HUES64 (cell line): ENCODE results near the gene ANKRD34A.

ENCODE experiments used
- H3K27ac ChIP-seq: 2 replicates; pipeline ENCODE4 v1.7.0; 2013; ENCODE audit warnings: low read depth, low read length, inconsistent platforms
- H3K27me3 ChIP-seq: 2 replicates; pipeline ENCODE4 v1.6.1; 2013; ENCODE audit warnings: mild to moderate bottlenecking, low read length; ENCODE audit not compliant: insufficient read depth
- H3K36me3 ChIP-seq: 2 replicates; pipeline ENCODE4 v1.6.1; 2013; ENCODE audit warnings: mild to moderate bottlenecking, low read length; ENCODE audit not compliant: insufficient read depth
- H3K4me1 ChIP-seq: 2 replicates; pipeline ENCODE4 v1.6.1; 2013; ENCODE audit warnings: mild to moderate bottlenecking, low read length, moderate library complexity; ENCODE audit not compliant: insufficient read depth
- H3K4me3 ChIP-seq: 2 replicates; pipeline ENCODE4 v1.5.1; 2013; ENCODE audit warnings: mild to moderate bottlenecking, low read length, moderate library complexity
- H3K9ac ChIP-seq: 2 replicates; pipeline ENCODE4 v1.6.1; 2013; ENCODE audit warnings: mild to moderate bottlenecking, low read depth, low read length
- H3K9me3 ChIP-seq: 2 replicates; pipeline ENCODE4 v1.6.1; 2013; ENCODE audit warnings: low read depth, low read length; ENCODE audit not compliant: insufficient read depth
- WGBS: fragments of 150-250, 120-280 bp; methylation state at CpG from one replicate; pipeline ENCODE4 v1.1.7; 2013; ENCODE audit warnings: missing lambda C conversion rate; 5-methylcytosine and 5-hydroxymethylcytosine counted together

Gene ANKRD34A

DNA sequence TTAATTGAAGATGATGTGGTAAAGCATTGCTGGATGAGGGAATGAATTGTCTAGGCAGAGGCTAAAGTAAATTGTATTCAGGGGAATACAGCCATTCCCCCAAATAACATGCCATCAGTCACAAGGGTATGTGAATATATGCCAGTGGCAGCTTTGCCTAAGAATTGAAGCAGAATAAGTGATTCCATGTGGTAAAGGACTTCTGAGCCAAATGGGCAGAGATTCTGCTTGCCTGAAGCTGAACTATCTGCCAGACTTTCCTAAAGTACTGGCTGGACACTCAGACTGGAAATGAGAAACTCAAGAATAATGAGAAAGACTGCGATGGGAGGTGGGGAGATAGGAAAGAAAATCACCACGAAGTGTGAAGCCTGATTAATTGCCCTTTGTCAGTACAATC lies 8.9 kb downstream of the ANKRD34A start:
- WGBS, result 77% methylated on average over 2 of the region's 2 CpGs
- no peak overlapping the region for H3K4me3 ChIP-seq
- no peak overlapping the region for H3K27ac ChIP-seq
- peaks cover 10% of the 10 kb centered on the region; the same call in 1 of the 2 replicates for H3K4me1 ChIP-seq
- H3K9ac ChIP-seq, result no peak overlapping the region
- no peaks in the 10 kb centered on the region for H3K9me3 ChIP-seq
- H3K36me3 ChIP-seq, result no peaks in the 10 kb centered on the region
- peaks cover 64% of the 10 kb centered on the region for H3K27me3 ChIP-seq

- Histone ChIP-seq H3K4me3 (no peak overlapping the region), H3K27me3 (peaks cover 48% of the 10 kb centered on the region), H3K4me1 (peaks cover 10% of the 10 kb centered on the region; the same call in 1 of the 2 replicates), H3K27ac (no peak overlapping the region), H3K36me3 (no peaks in the 10 kb centered on the region), H3K9me3 (no peaks in the 10 kb centered on the region), H3K9ac (no peak overlapping the region)
- 96% methylated on average over 6 of the region's 6 CpGs for WGBS
These were observed 10.5 kb downstream of the ANKRD34A start for GRCh38 chr1:145953861-145954260.

DNA sequence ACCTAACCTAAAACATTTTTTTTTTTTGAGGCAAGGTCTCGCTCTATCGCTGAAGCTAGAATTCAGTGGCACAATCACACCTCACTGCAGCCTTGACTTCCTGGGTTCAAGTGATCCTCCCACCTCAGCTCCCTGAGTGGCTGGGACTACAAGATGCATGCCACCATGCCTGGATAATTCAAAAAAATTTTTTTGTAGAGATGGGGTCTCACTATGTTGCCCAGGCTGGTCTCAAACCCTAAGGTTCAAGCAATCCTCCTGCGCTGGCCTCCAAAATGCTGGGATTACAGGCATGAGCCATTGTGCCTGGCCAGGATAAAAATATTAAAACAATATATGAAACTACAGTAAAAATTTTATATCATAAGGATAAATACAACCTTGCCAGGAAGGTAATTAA lies 11.5 kb downstream of the ANKRD34A start:
- no peak overlapping the region for H3K9ac ChIP-seq
- peaks cover 40% of the 10 kb centered on the region for H3K27me3 ChIP-seq
- no peaks in the 10 kb centered on the region for H3K36me3 ChIP-seq
- H3K9me3 ChIP-seq, result no peaks in the 10 kb centered on the region
- WGBS, result 100% methylated on average over 3 of the region's 3 CpGs
- H3K4me3 ChIP-seq, result no peak overlapping the region
- no peak overlapping the region for H3K27ac ChIP-seq
- peaks cover 6% of the 10 kb centered on the region; the same call in 1 of the 2 replicates for H3K4me1 ChIP-seq

- H3K4me3 ChIP-seq, result no peak overlapping the region
- peaks cover 30% of the 10 kb centered on the region for H3K27me3 ChIP-seq
- no peaks in the 10 kb centered on the region for H3K36me3 ChIP-seq
- H3K27ac ChIP-seq, result no peak overlapping the region
- peaks cover 12% of the 10 kb centered on the region for H3K4me1 ChIP-seq
- 85% methylated on average over 1 of the region's 1 CpG for WGBS
- no peaks in the 10 kb centered on the region for H3K9me3 ChIP-seq
- H3K9ac ChIP-seq, result no peak overlapping the region
These were observed 12.8 kb downstream of the ANKRD34A start for GRCh38 chr1:145951526-145951925.

DNA sequence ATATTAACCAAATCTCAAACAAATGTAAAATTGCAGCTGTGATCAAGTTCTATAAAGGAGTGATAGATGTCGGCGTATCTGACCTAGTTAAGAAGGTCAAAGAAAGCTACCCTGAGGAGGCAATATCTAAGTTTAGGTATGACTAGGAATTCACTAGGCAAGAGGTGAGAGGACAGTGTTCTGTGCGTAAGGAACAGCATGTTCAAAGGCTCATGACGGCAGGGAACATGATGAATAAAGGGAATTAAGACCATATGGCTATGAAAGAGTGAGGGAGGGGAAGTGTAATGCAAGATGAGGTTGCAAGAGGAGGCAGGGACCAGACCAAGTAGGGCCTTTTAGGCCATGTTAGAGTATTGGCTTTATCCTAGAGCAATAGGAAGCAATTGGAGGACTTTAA lies 15.2 kb downstream of the ANKRD34A start:
- 90% methylated on average over 4 of the region's 4 CpGs for WGBS
- peaks cover 12% of the 10 kb centered on the region for H3K4me1 ChIP-seq
- no peak overlapping the region for H3K9ac ChIP-seq
- H3K9me3 ChIP-seq, result no peaks in the 10 kb centered on the region
- H3K36me3 ChIP-seq, result no peaks in the 10 kb centered on the region
- peaks cover 7% of the 10 kb centered on the region; the same call in 1 of the 2 replicates for H3K27me3 ChIP-seq
- H3K4me3 ChIP-seq, result no peak overlapping the region
- no peak overlapping the region for H3K27ac ChIP-seq

DNA sequence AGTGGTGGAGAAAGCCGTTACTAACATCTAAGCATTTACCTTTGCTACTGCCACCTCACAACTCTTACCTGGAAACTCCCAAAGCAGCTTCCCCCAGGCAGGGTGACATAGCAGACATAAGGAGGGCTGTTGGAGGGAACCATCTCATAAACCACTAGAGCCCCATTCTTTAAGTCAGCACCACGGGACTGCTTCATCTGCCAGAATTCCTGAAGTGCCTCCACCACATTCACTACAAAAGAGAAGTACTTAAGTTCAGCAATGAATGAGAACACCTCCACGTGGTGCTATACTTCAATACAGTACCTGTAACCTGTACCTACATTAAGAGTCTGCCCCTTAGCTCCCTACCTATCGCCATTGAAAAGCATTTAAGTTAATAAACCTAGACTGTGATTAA lies 16.8 kb downstream of the ANKRD34A start:
- Histone ChIP-seq H3K4me3 (no peak overlapping the region), H3K36me3 (no peaks in the 10 kb centered on the region), H3K27ac (no peak overlapping the region), H3K9ac (no peak overlapping the region), H3K9me3 (no peaks in the 10 kb centered on the region), H3K27me3 (no peaks in the 10 kb centered on the region), H3K4me1 (peaks cover 12% of the 10 kb centered on the region)
- WGBS, result 53% methylated on average over 4 of the region's 4 CpGs

GRCh38 chr1:145946477-145946986 lies 17.8 kb downstream of the ANKRD34A start:
- H3K36me3 ChIP-seq, result no peaks in the 10 kb centered on the region
- H3K9me3 ChIP-seq, result no peaks in the 10 kb centered on the region
- no peak overlapping the region for H3K9ac ChIP-seq
- H3K27ac ChIP-seq, result no peak overlapping the region
- H3K4me1 ChIP-seq, result peaks cover 12% of the 10 kb centered on the region
- no peak overlapping the region for H3K4me3 ChIP-seq
- 93% methylated on average over 4 of the region's 4 CpGs for WGBS
- no peaks in the 10 kb centered on the region for H3K27me3 ChIP-seq

- WGBS, result 90% methylated on average over 3 of the region's 3 CpGs
- H3K4me3 ChIP-seq, result no peak overlapping the region
- peaks cover 12% of the 10 kb centered on the region for H3K4me1 ChIP-seq
- no peaks in the 10 kb centered on the region for H3K27me3 ChIP-seq
- no peak overlapping the region for H3K9ac ChIP-seq
- H3K27ac ChIP-seq, result no peak overlapping the region
- H3K9me3 ChIP-seq, result no peaks in the 10 kb centered on the region
- no peaks in the 10 kb centered on the region for H3K36me3 ChIP-seq
These were observed 19.8 kb downstream of the ANKRD34A start for GRCh38 chr1:145944532-145944931.

- Histone ChIP-seq H3K4me1 (peaks cover 11% of the 10 kb centered on the region), H3K9ac (no peak overlapping the region), H3K36me3 (no peaks in the 10 kb centered on the region), H3K27me3 (no peaks in the 10 kb centered on the region), H3K27ac (no peak overlapping the region), H3K4me3 (no peak overlapping the region), H3K9me3 (no peaks in the 10 kb centered on the region)
- 89% methylated on average over 6 of the region's 6 CpGs for WGBS
These were observed 21.5 kb downstream of the ANKRD34A start for GRCh38 chr1:145942871-145943270.

- no peak overlapping the region for H3K4me3 ChIP-seq
- H3K4me1 ChIP-seq, result peaks cover 7% of the 10 kb centered on the region
- no peak overlapping the region for H3K9ac ChIP-seq
- no peaks in the 10 kb centered on the region for H3K27me3 ChIP-seq
- 96% methylated on average over 4 of the region's 4 CpGs for WGBS
- H3K36me3 ChIP-seq, result no peaks in the 10 kb centered on the region
- no peaks in the 10 kb centered on the region for H3K9me3 ChIP-seq
- H3K27ac ChIP-seq, result no peak overlapping the region
These were observed 22.0 kb downstream of the ANKRD34A start for GRCh38 chr1:145942405-145942804.

GRCh38 chr1:145937436-145937835 lies 26.9 kb downstream of the ANKRD34A start:
- Histone ChIP-seq H3K27me3 (no peaks in the 10 kb centered on the region), H3K9me3 (no peaks in the 10 kb centered on the region), H3K4me3 (no peak overlapping the region), H3K27ac (no peak overlapping the region), H3K36me3 (no peaks in the 10 kb centered on the region), H3K4me1 (peaks cover 20% of the 10 kb centered on the region), H3K9ac (no peak overlapping the region)
- WGBS, result 95% methylated on average over 1 of the region's 1 CpG

DNA sequence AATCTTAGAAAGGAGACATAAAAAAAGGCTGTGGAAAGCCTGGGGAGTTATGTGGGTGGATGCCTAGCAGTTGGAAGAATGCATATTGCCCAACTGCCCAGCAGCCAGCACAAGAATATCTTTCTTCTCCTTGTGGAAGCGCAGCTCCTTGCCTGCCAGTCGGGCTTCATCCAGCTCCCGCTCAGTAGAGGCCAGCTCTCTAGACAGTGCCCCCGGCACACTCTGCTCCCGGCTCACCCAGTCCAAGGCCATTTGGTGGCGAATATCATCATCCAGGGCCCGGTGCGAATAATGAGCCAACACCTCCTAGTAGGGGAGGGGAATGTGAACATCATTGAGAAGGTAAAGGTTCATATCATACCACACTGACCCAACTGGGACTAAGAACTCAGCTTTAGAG lies 28.1 kb downstream of the ANKRD34A start:
- Histone ChIP-seq H3K27ac (no peak overlapping the region), H3K9me3 (no peaks in the 10 kb centered on the region), H3K36me3 (no peaks in the 10 kb centered on the region), H3K27me3 (no peaks in the 10 kb centered on the region), H3K4me3 (no peak overlapping the region), H3K9ac (no peak overlapping the region), H3K4me1 (peaks cover 23% of the 10 kb centered on the region)
- 90% methylated on average over 6 of the region's 8 CpGs for WGBS
